Measurements from ENCODE around the gene ARHGEF28.

Gene ARHGEF28

GRCh38 chr5:73966451-73966850, 340.5 kb downstream of the ARHGEF28 start:
- H3K4me2 ChIP-seq (ENCODE audit: low read length) = no peak overlapping the region
- H3K79me2 ChIP-seq (ENCODE audit: control insufficient read depth, low read length) = no peaks in the 10 kb centered on the region
- no peak overlapping the region for H3K4me3 ChIP-seq (ENCODE audit: low read length)
- H3K27me3 ChIP-seq (ENCODE audit: control insufficient read depth, low read length) = no peaks in the 10 kb centered on the region
- H3F3A ChIP-seq (ENCODE audit: control insufficient read depth, insufficient read depth) = no peaks in the 10 kb centered on the region
- peaks cover 18% of the 10 kb centered on the region for H3K4me1 ChIP-seq (ENCODE audit: control insufficient read depth, low read length)
- no peak overlapping the region for H3K27ac ChIP-seq (ENCODE audit: low read depth, low read length)
- no peaks in the 10 kb centered on the region for H3K36me3 ChIP-seq (ENCODE audit: control insufficient read depth, low read length)
- no peaks in the 10 kb centered on the region for H3K9me3 ChIP-seq (ENCODE audit: control insufficient read depth, insufficient read depth, low read length)
- TF ChIP-seq EZH2phosphoT487 (IDR thresholded peaks at IDR 0.05; ENCODE audit: borderline replicate concordance, low read length) = no peak
- TF ChIP-seq CTCF (IDR thresholded peaks at IDR 0.05; ENCODE audit: low read depth, low read length, poor library complexity, severe bottlenecking) = no peak
- no peaks in the 10 kb centered on the region for H4K20me1 ChIP-seq (ENCODE audit: control insufficient read depth, insufficient read depth, low read depth, low read length)
- H3K9me2 ChIP-seq (replicated peaks; ENCODE audit: control insufficient read depth, low read length) = no peaks in the 10 kb centered on the region

- Histone ChIP-seq H3F3A (ENCODE audit: control insufficient read depth, insufficient read depth) (no peaks in the 10 kb centered on the region), H3K9me2 (replicated peaks; ENCODE audit: control insufficient read depth, low read length) (no peaks in the 10 kb centered on the region), H4K20me1 (ENCODE audit: control insufficient read depth, insufficient read depth, low read depth, low read length) (no peaks in the 10 kb centered on the region), H3K79me2 (ENCODE audit: control insufficient read depth, low read length) (no peaks in the 10 kb centered on the region), H3K4me1 (ENCODE audit: control insufficient read depth, low read length) (peaks cover 16% of the 10 kb centered on the region), H3K36me3 (ENCODE audit: control insufficient read depth, low read length) (no peaks in the 10 kb centered on the region), H3K9me3 (ENCODE audit: control insufficient read depth, insufficient read depth, low read length) (no peaks in the 10 kb centered on the region), H3K4me3 (ENCODE audit: low read length) (no peak overlapping the region), H3K27ac (ENCODE audit: low read depth, low read length) (no peak overlapping the region), H3K27me3 (ENCODE audit: control insufficient read depth, low read length) (no peaks in the 10 kb centered on the region), H3K4me2 (ENCODE audit: low read length) (no peak overlapping the region)
- TF ChIP-seq EZH2phosphoT487 (IDR thresholded peaks at IDR 0.05; ENCODE audit: borderline replicate concordance, low read length) = no peak
- TF ChIP-seq CTCF (IDR thresholded peaks at IDR 0.05; ENCODE audit: low read depth, low read length, poor library complexity, severe bottlenecking) = no peak
Observed at GRCh38 chr5:73967347-73967746, 341.4 kb downstream of the ARHGEF28 start.

- H3F3A ChIP-seq (ENCODE audit: control insufficient read depth, insufficient read depth) = no peaks in the 10 kb centered on the region
- H3K4me1 ChIP-seq (ENCODE audit: control insufficient read depth, low read length) = peaks cover 14% of the 10 kb centered on the region
- no peaks in the 10 kb centered on the region for H3K9me2 ChIP-seq (replicated peaks; ENCODE audit: control insufficient read depth, low read length)
- H3K9me3 ChIP-seq (ENCODE audit: control insufficient read depth, insufficient read depth, low read length) = no peaks in the 10 kb centered on the region
- no peak overlapping the region for H3K4me3 ChIP-seq (ENCODE audit: low read length)
- no peaks in the 10 kb centered on the region for H4K20me1 ChIP-seq (ENCODE audit: control insufficient read depth, insufficient read depth, low read depth, low read length)
- no peak for TF ChIP-seq EZH2phosphoT487 (IDR thresholded peaks at IDR 0.05; ENCODE audit: borderline replicate concordance, low read length)
- no peak for TF ChIP-seq CTCF (IDR thresholded peaks at IDR 0.05; ENCODE audit: low read depth, low read length, poor library complexity, severe bottlenecking)
- H3K27me3 ChIP-seq (ENCODE audit: control insufficient read depth, low read length) = no peaks in the 10 kb centered on the region
- no peaks in the 10 kb centered on the region for H3K79me2 ChIP-seq (ENCODE audit: control insufficient read depth, low read length)
- H3K27ac ChIP-seq (ENCODE audit: low read depth, low read length) = no peak overlapping the region
- no peak overlapping the region for H3K4me2 ChIP-seq (ENCODE audit: low read length)
- H3K36me3 ChIP-seq (ENCODE audit: control insufficient read depth, low read length) = no peaks in the 10 kb centered on the region
Observed at GRCh38 chr5:73968246-73968645, 342.2 kb downstream of the ARHGEF28 start.

GRCh38 chr5:73968729-73969128, 342.7 kb downstream of the ARHGEF28 start:
- H3K9me2 ChIP-seq (replicated peaks; ENCODE audit: control insufficient read depth, low read length) = no peaks in the 10 kb centered on the region
- H3K27me3 ChIP-seq (ENCODE audit: control insufficient read depth, low read length) = no peaks in the 10 kb centered on the region
- H3K27ac ChIP-seq (ENCODE audit: low read depth, low read length) = no peak overlapping the region
- no peak for TF ChIP-seq EZH2phosphoT487 (IDR thresholded peaks at IDR 0.05; ENCODE audit: borderline replicate concordance, low read length)
- TF ChIP-seq CTCF (IDR thresholded peaks at IDR 0.05; ENCODE audit: low read depth, low read length, poor library complexity, severe bottlenecking) = no peak
- no peaks in the 10 kb centered on the region for H4K20me1 ChIP-seq (ENCODE audit: control insufficient read depth, insufficient read depth, low read depth, low read length)
- no peaks in the 10 kb centered on the region for H3K79me2 ChIP-seq (ENCODE audit: control insufficient read depth, low read length)
- no peaks in the 10 kb centered on the region for H3K9me3 ChIP-seq (ENCODE audit: control insufficient read depth, insufficient read depth, low read length)
- H3K4me2 ChIP-seq (ENCODE audit: low read length) = no peak overlapping the region
- H3F3A ChIP-seq (ENCODE audit: control insufficient read depth, insufficient read depth) = no peaks in the 10 kb centered on the region
- peaks cover 9% of the 10 kb centered on the region for H3K4me1 ChIP-seq (ENCODE audit: control insufficient read depth, low read length)
- no peaks in the 10 kb centered on the region for H3K36me3 ChIP-seq (ENCODE audit: control insufficient read depth, low read length)
- H3K4me3 ChIP-seq (ENCODE audit: low read length) = no peak overlapping the region

Measured in DOHH2 (cell line).